Glutamatergic neuron (in vitro differentiated cells): ENCODE results near the gene ADAMTS17. TPM values are rescaled to one million over a fixed set of nuclear protein-coding genes. Genes with fewer than 3 reads are reported as not detected.

ENCODE experiments used
- DNase-seq: peaks from one replicate; pipeline ENCODE4 v3.0.0; 2022
- H3K27ac Mint-ChIP-seq: one replicate; pipeline ENCODE4 v1.8.0; 2020; ENCODE audit warnings: mild to moderate bottlenecking, mixed read lengths, inconsistent platforms; ENCODE audit not compliant: unreplicated experiment
- H3K27me3 Mint-ChIP-seq: one replicate; pipeline ENCODE4 v1.8.0; 2020; ENCODE audit warnings: mild to moderate bottlenecking, moderate library complexity, mixed read lengths, inconsistent platforms; ENCODE audit not compliant: unreplicated experiment
- H3K36me3 Mint-ChIP-seq: one replicate; pipeline ENCODE4 v1.8.0; 2020; ENCODE audit warnings: mild to moderate bottlenecking, mixed read lengths, inconsistent platforms; ENCODE audit not compliant: unreplicated experiment
- H3K4me1 Mint-ChIP-seq: one replicate; pipeline ENCODE4 v1.8.0; 2020; ENCODE audit warnings: mild to moderate bottlenecking, low read depth, mixed read lengths, inconsistent platforms; ENCODE audit not compliant: unreplicated experiment
- H3K4me3 Mint-ChIP-seq: one replicate; pipeline ENCODE4 v1.8.0; 2020; ENCODE audit warnings: mild to moderate bottlenecking, mixed read lengths, inconsistent platforms; ENCODE audit not compliant: unreplicated experiment
- H3K9me3 Mint-ChIP-seq: one replicate; pipeline ENCODE4 v1.8.0; 2020; ENCODE audit warnings: mild to moderate bottlenecking, moderate library complexity, mixed read lengths, inconsistent platforms; ENCODE audit not compliant: unreplicated experiment
- CTCF ChIP-seq: fragments of 200-600 bp; sonication (generic); IDR thresholded peaks from one replicate; pipeline ENCODE4 v1.5.0; 2021; ENCODE audit not compliant: partially characterized antibody, unreplicated experiment
- total RNA-seq: library from RNA; stranded (reverse); fragmentation: NEBNext Ultra II Directional; extraction: Animal tissue kit (Norgen Biotek cat#: 25700); gene quantifications from one replicate; pipeline ENCODE4 v1.2.1, GENCODE V29; 2021; ENCODE audit not compliant: unreplicated experiment

Gene ADAMTS17
- total RNA-seq, 1 donor from 2014 or later, result 6.8 TPM

- H3K9me3 Mint-ChIP-seq, result peaks cover 7% of the 10 kb centered on the region
- H3K27me3 Mint-ChIP-seq, result peaks cover 6% of the 10 kb centered on the region
- H3K27ac Mint-ChIP-seq, result no peak overlapping the region
- H3K4me3 Mint-ChIP-seq, result no peak overlapping the region
- H3K4me1 Mint-ChIP-seq, result no peaks in the 10 kb centered on the region
- DNase-seq, result no peak
- no peaks in the 10 kb centered on the region for H3K36me3 Mint-ChIP-seq
- TF ChIP-seq CTCF, result no peak
Measured at GRCh38 chr15:100022391-100022790, 319.4 kb downstream of the ADAMTS17 start.

GRCh38 chr15:100021653-100022052 lies 320.1 kb downstream of the ADAMTS17 start:
- Mint-ChIP-seq H3K4me3 (no peak overlapping the region), H3K27ac (no peak overlapping the region), H3K4me1 (no peaks in the 10 kb centered on the region), H3K9me3 (peaks cover 7% of the 10 kb centered on the region), H3K36me3 (no peaks in the 10 kb centered on the region), H3K27me3 (peaks cover 8% of the 10 kb centered on the region)
- DNase-seq, result no peak
- no peak for TF ChIP-seq CTCF

GRCh38 chr15:100020614-100021013 lies 321.2 kb downstream of the ADAMTS17 start:
- DNase-seq, result no peak
- Mint-ChIP-seq H3K4me1 (no peaks in the 10 kb centered on the region), H3K27ac (no peak overlapping the region), H3K4me3 (no peak overlapping the region), H3K27me3 (peaks cover 8% of the 10 kb centered on the region), H3K9me3 (peaks cover 7% of the 10 kb centered on the region), H3K36me3 (no peaks in the 10 kb centered on the region)
- no peak for TF ChIP-seq CTCF

- peaks cover 8% of the 10 kb centered on the region for H3K27me3 Mint-ChIP-seq
- H3K9me3 Mint-ChIP-seq, result peaks cover 7% of the 10 kb centered on the region
- H3K4me3 Mint-ChIP-seq, result no peak overlapping the region
- H3K27ac Mint-ChIP-seq, result no peak overlapping the region
- no peak for DNase-seq
- H3K4me1 Mint-ChIP-seq, result no peaks in the 10 kb centered on the region
- no peak for TF ChIP-seq CTCF
- H3K36me3 Mint-ChIP-seq, result no peaks in the 10 kb centered on the region
Measured at GRCh38 chr15:100020189-100020588, 321.6 kb downstream of the ADAMTS17 start.

GRCh38 chr15:100019601-100020000 lies 322.2 kb downstream of the ADAMTS17 start:
- H3K27me3 Mint-ChIP-seq, result peaks cover 8% of the 10 kb centered on the region
- no peak overlapping the region for H3K27ac Mint-ChIP-seq
- no peak for DNase-seq
- TF ChIP-seq CTCF, result no peak
- no peak overlapping the region for H3K4me3 Mint-ChIP-seq
- no peaks in the 10 kb centered on the region for H3K36me3 Mint-ChIP-seq
- peaks cover 7% of the 10 kb centered on the region for H3K9me3 Mint-ChIP-seq
- H3K4me1 Mint-ChIP-seq, result no peaks in the 10 kb centered on the region
